NB4 (cell line): ENCODE results near the gene FOCAD.

Source experiments
- CTCF ChIP-seq: IDR thresholded peaks from one replicate; pipeline ENCODE4 v1.5.1; 2012; ENCODE audit warnings: low read depth, low read length
- MAX ChIP-seq: IDR thresholded peaks from 2 replicates; pipeline ENCODE4 v1.6.1; 2011; ENCODE audit warnings: low read depth, low read length
- MYC ChIP-seq: IDR thresholded peaks from 2 replicates; pipeline ENCODE4 v1.6.1; 2011; ENCODE audit warnings: low read depth, low read length
- POLR2A ChIP-seq: IDR thresholded peaks from 2 replicates; pipeline ENCODE4 v1.6.1; 2011; ENCODE audit warnings: mild to moderate bottlenecking; ENCODE audit not compliant: insufficient read length; ENCODE audit errors: extremely low read depth

- TF ChIP-seq CTCF (no peak), MAX (no peak), POLR2A (no peak), MYC (no peak)
These were observed 151.6 kb downstream of the FOCAD start for GRCh38 chr9:20835377-20836286.
